AG04449 (cell line): Measurements from ENCODE around the gene GRM7.

ENCODE experiments used
- CTCF ChIA-PET: fragments of 350-600 bp; formaldehyde crosslinking; extraction: SDS; loops from one replicate; lab custom pipeline; 2021; ENCODE audit warnings: antibody characterized with exemption; lab: Yijun Ruan, JAX
- POLR2A ChIA-PET: fragments of 400-600, 350-600 bp; formaldehyde crosslinking; extraction: SDS; loops from one replicate; lab custom pipeline; 2020; ENCODE audit warnings: antibody characterized with exemption, inconsistent platforms; lab: Yijun Ruan, JAX
- DNase-seq: peaks from one replicate; pipeline ENCODE4 v3.0.0-alpha.2; 2010; ENCODE audit warnings: low read depth, low spot score
- H3K4me3 ChIP-seq: 2 replicates; pipeline ENCODE4 v1.5.1; 2011; ENCODE audit warnings: low read depth, mild to moderate bottlenecking, control low read depth, low read length
- CTCF ChIP-seq: IDR thresholded peaks from one replicate; pipeline ENCODE4 v1.5.1; 2011; ENCODE audit warnings: mild to moderate bottlenecking, moderate library complexity, low read length, control low read depth, inconsistent platforms; ENCODE audit not compliant: insufficient read depth; ENCODE audit errors: missing control alignments

The GRM7 gene

GRCh38 chr3:7620401-7620800 lies 759.5 kb downstream of the GRM7 start:
- POLR2A ChIA-PET = no interaction called here
- CTCF ChIA-PET = no interaction called here
- DNase-seq = no peak
- no peak for TF ChIP-seq CTCF
- no peak overlapping the region for H3K4me3 ChIP-seq

GRCh38 chr3:7621046-7621630 lies 760.2 kb downstream of the GRM7 start:
- CTCF ChIA-PET = no interaction called here
- TF ChIP-seq CTCF = no peak
- no peak overlapping the region for H3K4me3 ChIP-seq
- POLR2A ChIA-PET = no interaction called here
- no peak for DNase-seq

GRCh38 chr3:7621651-7622050 lies 760.7 kb downstream of the GRM7 start:
- POLR2A ChIA-PET = no interaction called here
- TF ChIP-seq CTCF = no peak
- no peak overlapping the region for H3K4me3 ChIP-seq
- DNase-seq = no peak
- CTCF ChIA-PET = no interaction called here

- ChIA-PET POLR2A (no interaction called here), CTCF (no interaction called here)
- no peak overlapping the region for H3K4me3 ChIP-seq
- DNase-seq = no peak
- TF ChIP-seq CTCF = no peak
Observed at GRCh38 chr3:7625021-7625420, 764.1 kb downstream of the GRM7 start.

GRCh38 chr3:7630351-7630911 lies 769.5 kb downstream of the GRM7 start:
- no peak for TF ChIP-seq CTCF
- ChIA-PET CTCF (no interaction called here), POLR2A (no interaction called here)
- no peak for DNase-seq
- H3K4me3 ChIP-seq = no peak overlapping the region

GRCh38 chr3:7630925-7631324 lies 770.0 kb downstream of the GRM7 start:
- TF ChIP-seq CTCF = no peak
- DNase-seq = no peak
- ChIA-PET POLR2A (no interaction called here), CTCF (no interaction called here)
- no peak overlapping the region for H3K4me3 ChIP-seq
